ENCODE measurements around the gene SLC26A1. TPM values are rescaled to one million over a fixed set of nuclear protein-coding genes. Genes with fewer than 3 reads are reported as not detected.
A peak's percentile ranks its signal among the peaks of the same experiment; 100 is the strongest.

The SLC26A1 gene
- total RNA-seq, 1 experiment from 2014 or later, result 1.3 TPM

- Histone ChIP-seq H3K36me3 (ENCODE audit: low read depth) (no peaks in the 10 kb centered on the region), H3K27ac (no peak overlapping the region), H3F3A (ENCODE audit: insufficient read depth, low read depth) (peaks cover 26% of the 10 kb centered on the region; the same call in 1 of the 2 replicates), H3K4me2 (peak overlapping the region; percentile 47), H3K9me3 (ENCODE audit: insufficient read depth, low read depth) (no peaks in the 10 kb centered on the region), H3K4me1 (replicated peaks; ENCODE audit: insufficient read depth) (peaks cover 49% of the 10 kb centered on the region), H3K4me3 (no peak overlapping the region), H2AFZ (no peak overlapping the region), H3K79me2 (ENCODE audit: low read depth) (no peaks in the 10 kb centered on the region), H4K20me1 (ENCODE audit: insufficient read depth) (no peaks in the 10 kb centered on the region), H3K27me3 (ENCODE audit: insufficient read depth, low read depth) (no peaks in the 10 kb centered on the region), H3K9me2 (ENCODE audit: insufficient read depth) (no peaks in the 10 kb centered on the region)
- intact Hi-C loops (cut with micrococcal nuclease; ENCODE audit: unreplicated experiment), result loop anchor here (5.0 to 10.0 kb wide), 4 partner anchors 41 to 293 kb away; partner anchors contain the start of gene CTBP1
- no TSS peak for BruUV-seq (replicated peaks)
- CTCF ChIA-PET, result no interaction called here
- peak; percentile 48 to 82 for DNase-seq
- no peak for TF ChIP-seq CTCF (conservative IDR thresholded peaks at IDR 0.05)
- TF ChIP-seq EZH2 (IDR thresholded peaks at IDR 0.05; ENCODE audit: low read depth), result no peak
- POLR2A ChIA-PET (ENCODE audit: unreplicated experiment), result interaction anchor here (0.8 kb wide), 1 partner anchor 40 kb away, joined by 8 read pairs; no protein-coding TSS in a partner anchor
These were observed 48.1 kb upstream of the SLC26A1 start for GRCh38 chr4:1041147-1041935.

GRCh38 chr4:1040344-1041146 lies 47.3 kb upstream of the SLC26A1 start:
- H3F3A ChIP-seq (ENCODE audit: insufficient read depth, low read depth), result peaks cover 26% of the 10 kb centered on the region; the same call in 1 of the 2 replicates
- no peaks in the 10 kb centered on the region for H3K9me2 ChIP-seq (ENCODE audit: insufficient read depth)
- no peak overlapping the region for H3K4me3 ChIP-seq
- TF ChIP-seq CTCF (conservative IDR thresholded peaks at IDR 0.05) (no peak), EZH2 (IDR thresholded peaks at IDR 0.05; ENCODE audit: low read depth) (no peak)
- H3K9me3 ChIP-seq (ENCODE audit: insufficient read depth, low read depth), result no peaks in the 10 kb centered on the region
- peaks cover 49% of the 10 kb centered on the region for H3K4me1 ChIP-seq (replicated peaks; ENCODE audit: insufficient read depth)
- no peak overlapping the region for H3K27ac ChIP-seq
- no TSS peak for BruUV-seq (replicated peaks)
- CTCF ChIA-PET, result no interaction called here
- intact Hi-C loops (cut with micrococcal nuclease; ENCODE audit: unreplicated experiment), result loop anchor here (5.0 to 10.0 kb wide), 4 partner anchors 42 to 294 kb away; partner anchors contain the start of gene CTBP1
- no peaks in the 10 kb centered on the region for H3K27me3 ChIP-seq (ENCODE audit: insufficient read depth, low read depth)
- POLR2A ChIA-PET (ENCODE audit: unreplicated experiment), result no interaction called here
- no peak for DNase-seq
- H4K20me1 ChIP-seq (ENCODE audit: insufficient read depth), result no peaks in the 10 kb centered on the region
- no peaks in the 10 kb centered on the region for H3K36me3 ChIP-seq (ENCODE audit: low read depth)
- no peaks in the 10 kb centered on the region for H3K79me2 ChIP-seq (ENCODE audit: low read depth)
- peak overlapping the region; percentile 70 for H3K4me2 ChIP-seq
- H2AFZ ChIP-seq, result no peak overlapping the region
